SK-N-SH (cell line): ENCODE measurements around the gene AGAP2. TPM values are rescaled to one million over a fixed set of nuclear protein-coding genes. Genes with fewer than 3 reads are reported as not detected.
"Not testable (repeated sequence)": the region's sequence is repeated elsewhere in the genome, so short reads cannot be mapped to it uniquely, and the experiment has no call there.

Experiments used
- CTCF ChIA-PET: fragments of 300-600, 350-600 bp; formaldehyde crosslinking; extraction: SDS; loops from one replicate; lab custom pipeline; 2021; lab: Yijun Ruan, JAX
- POLR2A ChIA-PET: fragments of 350-600 bp; sonication (Branson Sonifier 250); formaldehyde crosslinking; extraction: SDS; loops from one replicate; lab custom pipeline; 2020; ENCODE audit warnings: antibody characterized with exemption, inconsistent platforms; lab: Yijun Ruan, JAX
- DNase-seq: peaks from one replicate; pipeline ENCODE4 v3.0.0; 2012
- H2AFZ ChIP-seq: fragments of 200-600 bp; sonication (generic); 2 replicates; pipeline ENCODE4 v1.8.1; 2016; ENCODE audit warnings: antibody characterized with exemption, mild to moderate bottlenecking, low read depth
- H3F3A ChIP-seq: fragments of 200-600 bp; sonication (generic); replicated peaks from 2 replicates; pipeline ENCODE3; 2016; ENCODE audit warnings: antibody characterized with exemption, mild to moderate bottlenecking; ENCODE audit not compliant: insufficient read depth
- H3K27ac ChIP-seq, 2 experiments: fragments of 200-500 bp in 1 of 2; fragments of 200-600 bp in 1 of 2; sonication (Bioruptor generic) in 1 of 2; sonication (generic), shearing (Covaris generic) in 1 of 2; 2 replicates each; pipeline versions ENCODE4 v1.5.1 to v1.6.1; 2014 to 2016; ENCODE audit warnings: low read depth in 2 of 2, inconsistent platforms in 1 of 2, low read length in 1 of 2, mild to moderate bottlenecking in 1 of 2, mixed read lengths in 1 of 2
- H3K27me3 ChIP-seq: fragments of 200-600 bp; sonication (generic), shearing (Covaris generic); 2 replicates; pipeline ENCODE4 v1.6.1; 2016; ENCODE audit warnings: mixed run types; ENCODE audit not compliant: insufficient read depth
- H3K36me3 ChIP-seq, 2 experiments: fragments of 200-500 bp in 1 of 2; fragments of 200-600 bp in 1 of 2; sonication (Bioruptor generic) in 1 of 2; sonication (generic) in 1 of 2; replicated peaks in 1 of 2; 2 replicates each; pipeline versions ENCODE3 to v1.5.1; 2014 to 2016; ENCODE audit warnings: low read length in 1 of 2, mild to moderate bottlenecking in 1 of 2; ENCODE audit not compliant: insufficient read depth in 2 of 2, control insufficient read depth in 1 of 2
- H3K4me1 ChIP-seq, 2 experiments: fragments of 200-500 bp in 1 of 2; fragments of 200-600 bp in 1 of 2; sonication (Bioruptor generic) in 1 of 2; sonication (generic), shearing (Covaris generic) in 1 of 2; 2 replicates each; pipeline versions ENCODE4 v1.5.1 to v1.6.1; 2014 to 2016; ENCODE audit warnings: low read depth in 1 of 2, low read length in 1 of 2, mixed run types in 1 of 2; ENCODE audit not compliant: insufficient read depth in 2 of 2, control insufficient read depth in 1 of 2
- H3K4me2 ChIP-seq: fragments of 200-600 bp; sonication (generic), shearing (Covaris generic); 2 replicates; pipeline ENCODE4 v1.6.1; 2017; ENCODE audit warnings: mixed run types
- H3K4me3 ChIP-seq, 2 experiments: fragments of 200-500 bp in 1 of 2; fragments of 200-600 bp in 1 of 2; sonication (Bioruptor generic) in 1 of 2; sonication (generic), shearing (Covaris generic) in 1 of 2; 2 replicates each; pipeline versions ENCODE4 v1.5.1 to v1.8.1; 2014 to 2016; ENCODE audit warnings: low read depth in 2 of 2, inconsistent platforms in 1 of 2, low read length in 1 of 2, mild to moderate bottlenecking in 1 of 2, mixed read lengths in 1 of 2, moderate library complexity in 1 of 2
- H3K79me2 ChIP-seq: fragments of 200-600 bp; sonication (generic); 2 replicates; pipeline ENCODE4 v1.8.1; 2017; ENCODE audit warnings: mild to moderate bottlenecking; ENCODE audit not compliant: insufficient read depth
- H3K9ac ChIP-seq: fragments of 200-600 bp; sonication (generic); 2 replicates; pipeline ENCODE4 v1.6.1; 2017; ENCODE audit warnings: mixed run types
- H3K9me2 ChIP-seq: fragments of 200-600 bp; sonication (generic); 2 replicates; pipeline ENCODE4 v1.6.1; 2017; ENCODE audit warnings: mixed run types
- H3K9me3 ChIP-seq: fragments of 200-600 bp; sonication (generic); 2 replicates; pipeline ENCODE4 v1.6.1; 2017; ENCODE audit warnings: mixed run types, mild to moderate bottlenecking, moderate library complexity
- H4K20me1 ChIP-seq: fragments of 200-600 bp; sonication (generic); 2 replicates; pipeline ENCODE4 v1.6.1; 2017; ENCODE audit warnings: mild to moderate bottlenecking, mixed run types; ENCODE audit not compliant: insufficient read depth
- NFIC ChIP-seq: IDR thresholded peaks from 2 replicates; pipeline ENCODE4 v1.4.0; 2012; ENCODE audit warnings: borderline replicate concordance
- RXRA ChIP-seq: IDR thresholded peaks from 2 replicates; pipeline ENCODE4 v1.4.0; 2012; ENCODE audit warnings: low read depth, mild to moderate bottlenecking, borderline replicate concordance
- TAF1 ChIP-seq: IDR thresholded peaks from 2 replicates; pipeline ENCODE4 v1.6.1; 2012; ENCODE audit warnings: low read depth, mild to moderate bottlenecking, low read length, moderate library complexity, borderline replicate concordance
- WGBS: methylation state at CpG from one replicate; pipeline ENCODE4 v1.1.6; 2017; ENCODE audit warnings: low lambda C conversion rate; 5-methylcytosine and 5-hydroxymethylcytosine counted together
- polyA plus RNA-seq, 3 experiments: library from polyadenylated mRNA; depleted of rRNA; stranded (reverse); fragments of >200 nt; gene quantifications; 2 replicates each; pipeline ENCODE4 v1.2.3, GENCODE V29; 2012
- TF ChIP-seq, protein P1 (sequence below): fragments of 150-350 bp; IDR thresholded peaks from 2 replicates; pipeline ENCODE4 v1.6.1; 2016; ENCODE audit warnings: mild to moderate bottlenecking, low read depth, low read length
- TF ChIP-seq, protein P2 (sequence below): IDR thresholded peaks from 2 replicates; pipeline ENCODE4 v1.6.1; 2012; ENCODE audit warnings: mild to moderate bottlenecking, low read depth, low read length, moderate library complexity

AGAP2 gene
- polyA plus RNA-seq, 1 of the 3 experiments (the other 2 are of a cell fraction): 5.2 TPM

DNA sequence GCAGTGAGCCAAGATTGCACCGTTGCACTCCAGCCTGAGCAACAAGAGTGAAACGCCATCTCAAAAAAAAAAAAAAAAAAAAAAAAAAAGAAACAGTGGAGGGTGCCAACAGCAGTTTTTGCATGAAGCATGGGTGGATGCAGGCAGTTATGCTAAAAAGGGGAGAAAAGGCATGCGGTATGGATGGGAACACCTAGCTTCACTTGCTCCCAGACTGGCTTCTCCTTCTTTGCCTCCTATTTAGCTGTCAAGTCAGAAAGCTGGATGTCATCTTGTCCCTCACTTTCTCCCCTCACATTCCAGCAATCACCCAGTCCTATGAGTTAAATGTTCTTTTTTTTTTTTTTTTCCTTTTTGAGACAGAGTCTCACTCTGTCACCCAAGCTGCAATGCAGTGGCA, 36.5 kb upstream of the AGAP2 start:
- Histone ChIP-seq H3K27ac (no peak overlapping the region), H3K27me3 (no peaks in the 10 kb centered on the region), H3K9me2 (no peaks in the 10 kb centered on the region), H2AFZ (no peak overlapping the region), H3K9me3 (no peaks in the 10 kb centered on the region), H3K4me1 (peaks cover 3 to 12% of the 10 kb centered on the region in 2 experiments; a peak in 1 of 4 replicates), H4K20me1 (no peaks in the 10 kb centered on the region), H3F3A (peaks cover 3% of the 10 kb centered on the region)
- WGBS: 90% methylated on average over 3 of the region's 3 CpGs
- DNase-seq: no peak
- POLR2A ChIA-PET: no interaction called here
- TF ChIP-seq NFIC (no peak), RXRA (no peak), TAF1 (no peak)
- TF ChIP-seq, protein P1, sequence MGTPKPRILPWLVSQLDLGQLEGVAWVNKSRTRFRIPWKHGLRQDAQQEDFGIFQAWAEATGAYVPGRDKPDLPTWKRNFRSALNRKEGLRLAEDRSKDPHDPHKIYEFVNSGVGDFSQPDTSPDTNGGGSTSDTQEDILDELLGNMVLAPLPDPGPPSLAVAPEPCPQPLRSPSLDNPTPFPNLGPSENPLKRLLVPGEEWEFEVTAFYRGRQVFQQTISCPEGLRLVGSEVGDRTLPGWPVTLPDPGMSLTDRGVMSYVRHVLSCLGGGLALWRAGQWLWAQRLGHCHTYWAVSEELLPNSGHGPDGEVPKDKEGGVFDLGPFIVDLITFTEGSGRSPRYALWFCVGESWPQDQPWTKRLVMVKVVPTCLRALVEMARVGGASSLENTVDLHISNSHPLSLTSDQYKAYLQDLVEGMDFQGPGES: no peak
- TF ChIP-seq, protein P2, sequence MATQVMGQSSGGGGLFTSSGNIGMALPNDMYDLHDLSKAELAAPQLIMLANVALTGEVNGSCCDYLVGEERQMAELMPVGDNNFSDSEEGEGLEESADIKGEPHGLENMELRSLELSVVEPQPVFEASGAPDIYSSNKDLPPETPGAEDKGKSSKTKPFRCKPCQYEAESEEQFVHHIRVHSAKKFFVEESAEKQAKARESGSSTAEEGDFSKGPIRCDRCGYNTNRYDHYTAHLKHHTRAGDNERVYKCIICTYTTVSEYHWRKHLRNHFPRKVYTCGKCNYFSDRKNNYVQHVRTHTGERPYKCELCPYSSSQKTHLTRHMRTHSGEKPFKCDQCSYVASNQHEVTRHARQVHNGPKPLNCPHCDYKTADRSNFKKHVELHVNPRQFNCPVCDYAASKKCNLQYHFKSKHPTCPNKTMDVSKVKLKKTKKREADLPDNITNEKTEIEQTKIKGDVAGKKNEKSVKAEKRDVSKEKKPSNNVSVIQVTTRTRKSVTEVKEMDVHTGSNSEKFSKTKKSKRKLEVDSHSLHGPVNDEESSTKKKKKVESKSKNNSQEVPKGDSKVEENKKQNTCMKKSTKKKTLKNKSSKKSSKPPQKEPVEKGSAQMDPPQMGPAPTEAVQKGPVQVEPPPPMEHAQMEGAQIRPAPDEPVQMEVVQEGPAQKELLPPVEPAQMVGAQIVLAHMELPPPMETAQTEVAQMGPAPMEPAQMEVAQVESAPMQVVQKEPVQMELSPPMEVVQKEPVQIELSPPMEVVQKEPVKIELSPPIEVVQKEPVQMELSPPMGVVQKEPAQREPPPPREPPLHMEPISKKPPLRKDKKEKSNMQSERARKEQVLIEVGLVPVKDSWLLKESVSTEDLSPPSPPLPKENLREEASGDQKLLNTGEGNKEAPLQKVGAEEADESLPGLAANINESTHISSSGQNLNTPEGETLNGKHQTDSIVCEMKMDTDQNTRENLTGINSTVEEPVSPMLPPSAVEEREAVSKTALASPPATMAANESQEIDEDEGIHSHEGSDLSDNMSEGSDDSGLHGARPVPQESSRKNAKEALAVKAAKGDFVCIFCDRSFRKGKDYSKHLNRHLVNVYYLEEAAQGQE: no peak
- TF ChIP-seq, all 33 proteins: peak for 0
- H3K4me2 ChIP-seq: no peak overlapping the region
- peaks cover 2 to 4% of the 10 kb centered on the region in 2 experiments for H3K36me3 ChIP-seq
- CTCF ChIA-PET: interaction anchor here (1.2 to 2.3 kb wide), 2 partner anchors 18 to 19 kb away, joined by 3 to 7 read pairs; no protein-coding TSS in a partner anchor
- peaks cover 32% of the 10 kb centered on the region for H3K79me2 ChIP-seq
- no peak overlapping the region for H3K4me3 ChIP-seq
- no peak overlapping the region for H3K9ac ChIP-seq

DNA sequence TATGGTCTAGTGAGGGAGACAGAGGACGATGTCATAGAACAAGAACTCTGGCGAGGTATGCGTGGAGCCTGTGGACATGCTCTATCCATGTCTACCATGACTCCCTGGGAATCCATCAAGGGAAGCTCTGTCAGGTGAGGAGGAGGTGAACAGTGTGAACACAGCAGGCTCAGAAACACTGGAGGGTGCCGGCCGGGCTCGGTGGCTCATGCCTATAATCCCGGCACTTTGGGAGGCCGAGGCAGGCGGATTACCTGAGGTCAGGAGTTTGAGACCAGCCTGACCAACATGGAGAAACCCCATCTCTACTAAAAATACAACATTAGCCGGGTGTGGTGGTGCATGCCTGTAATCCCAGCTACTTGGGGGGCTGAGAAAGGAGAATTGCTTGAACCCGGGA, 36.1 kb upstream of the AGAP2 start:
- DNase-seq, H3K9me2 ChIP-seq, POLR2A ChIA-PET, H3K9me3 ChIP-seq, H3K4me3 ChIP-seq, H3K27ac ChIP-seq, H4K20me1 ChIP-seq, H2AFZ ChIP-seq, H3K27me3 ChIP-seq, H3K4me2 ChIP-seq, H3K36me3 ChIP-seq, H3K9ac ChIP-seq, H3F3A ChIP-seq: not testable (repeated sequence)
- Histone ChIP-seq H3K4me1 (peaks cover 3 to 12% of the 10 kb centered on the region in 2 experiments; a peak in 1 of 4 replicates), H3K79me2 (peaks cover 33% of the 10 kb centered on the region)
- CTCF ChIA-PET: interaction anchor here (2.3 kb wide), 1 partner anchor 18 kb away, joined by 7 read pairs; no protein-coding TSS in a partner anchor
- 99% methylated on average over 11 of the region's 11 CpGs for WGBS
